Brain microvascular endothelial cell (primary cell): Measurements from ENCODE around the gene CCDC14.

Experiments used
- DNase-seq: peaks from one replicate; pipeline ENCODE4 v3.0.0-alpha.2; 2020
- H3K27ac ChIP-seq: fragments of 250-450 bp; sonication (Bioruptor Pico); 2 replicates; pipeline ENCODE4 v1.5.1; 2020; ENCODE audit warnings: mild to moderate bottlenecking, moderate library complexity
- H3K27me3 ChIP-seq: fragments of 250-450 bp; sonication (Bioruptor Pico); replicated peaks from 2 replicates; pipeline ENCODE4 v1.5.1; 2020; ENCODE audit warnings: mild to moderate bottlenecking
- H3K36me3 ChIP-seq: fragments of 250-450 bp; sonication (Bioruptor Pico); replicated peaks from 2 replicates; pipeline ENCODE4 v1.5.1; 2020; ENCODE audit warnings: mild to moderate bottlenecking
- H3K4me3 ChIP-seq: 2 replicates; pipeline ENCODE4 v1.5.1; 2011; ENCODE audit warnings: low read depth, mild to moderate bottlenecking, control low read depth, low read length, moderate library complexity
- CTCF ChIP-seq: IDR thresholded peaks from 2 replicates; pipeline ENCODE4 v1.5.1; 2011; ENCODE audit warnings: low read depth, mild to moderate bottlenecking, moderate library complexity, low read length, control low read depth, inconsistent platforms; ENCODE audit errors: missing control alignments
- in situ Hi-C: cut with HindIII; loops from 2 replicates; pipeline ENCODE4 v1.10.0; 2017; ENCODE audit warnings: low sequenced_read_pairs, low pct_ligation_motif_present

CCDC14 gene

GRCh38 chr3:123935830-123936229 lies 25.2 kb downstream of the CCDC14 start:
- in situ Hi-C loops: no loop called here
- peaks cover 4% of the 10 kb centered on the region for H3K36me3 ChIP-seq

GRCh38 chr3:123934250-123934649 lies 26.8 kb downstream of the CCDC14 start:
- DNase-seq: no peak
- H3K36me3 ChIP-seq: peaks cover 7% of the 10 kb centered on the region
- no peak overlapping the region for H3K27ac ChIP-seq
- TF ChIP-seq CTCF: no peak
- in situ Hi-C loops: no loop called here
- no peak overlapping the region for H3K4me3 ChIP-seq
- no peaks in the 10 kb centered on the region for H3K27me3 ChIP-seq

More at GRCh38 chr3:123935830-123936229, 25.2 kb downstream of the CCDC14 start:
- TF ChIP-seq CTCF: no peak
- H3K4me3 ChIP-seq: no peak overlapping the region
- no peak for DNase-seq
- H3K27me3 ChIP-seq: no peaks in the 10 kb centered on the region
- H3K27ac ChIP-seq: no peak overlapping the region

- in situ Hi-C loops: no loop called here
- Histone ChIP-seq H3K4me3 (no peak overlapping the region), H3K27me3 (no peaks in the 10 kb centered on the region), H3K27ac (no peak overlapping the region), H3K36me3 (peaks cover 7% of the 10 kb centered on the region)
- no peak for DNase-seq
- TF ChIP-seq CTCF: no peak
These were observed 30.6 kb downstream of the CCDC14 start for GRCh38 chr3:123930445-123930844.

- Histone ChIP-seq H3K27me3 (no peaks in the 10 kb centered on the region), H3K36me3 (peaks cover 7% of the 10 kb centered on the region), H3K4me3 (no peak overlapping the region), H3K27ac (no peak overlapping the region)
- in situ Hi-C loops: no loop called here
- no peak for TF ChIP-seq CTCF
- DNase-seq: no peak
These were observed 31.7 kb downstream of the CCDC14 start for GRCh38 chr3:123929325-123929724.

GRCh38 chr3:123926396-123926795 lies 34.6 kb downstream of the CCDC14 start:
- in situ Hi-C loops: no loop called here
- TF ChIP-seq CTCF: no peak

GRCh38 chr3:123920868-123921267 lies 40.2 kb downstream of the CCDC14 start:
- Histone ChIP-seq H3K36me3 (peaks cover 4% of the 10 kb centered on the region), H3K27me3 (no peaks in the 10 kb centered on the region)
- no peak for DNase-seq

More at GRCh38 chr3:123926396-123926795, 34.6 kb downstream of the CCDC14 start:
- Histone ChIP-seq H3K36me3 (peaks cover 4% of the 10 kb centered on the region), H3K27me3 (no peaks in the 10 kb centered on the region), H3K4me3 (no peak overlapping the region), H3K27ac (no peak overlapping the region)
- DNase-seq: no peak

More at GRCh38 chr3:123920868-123921267, 40.2 kb downstream of the CCDC14 start:
- Histone ChIP-seq H3K27ac (no peak overlapping the region), H3K4me3 (no peak overlapping the region)
- no peak for TF ChIP-seq CTCF
- in situ Hi-C loops: no loop called here
